MV-4-11 (cell line): ENCODE data around the gene C4orf51.
"Not testable (repeated sequence)": the region's sequence is repeated elsewhere in the genome, so short reads cannot be mapped to it uniquely, and the experiment has no call there.

ENCODE experiments used
- DNase-seq: peaks from one replicate; lab custom pipeline; 2025; lab: John Stamatoyannopoulos, UW

Gene C4orf51

DNA sequence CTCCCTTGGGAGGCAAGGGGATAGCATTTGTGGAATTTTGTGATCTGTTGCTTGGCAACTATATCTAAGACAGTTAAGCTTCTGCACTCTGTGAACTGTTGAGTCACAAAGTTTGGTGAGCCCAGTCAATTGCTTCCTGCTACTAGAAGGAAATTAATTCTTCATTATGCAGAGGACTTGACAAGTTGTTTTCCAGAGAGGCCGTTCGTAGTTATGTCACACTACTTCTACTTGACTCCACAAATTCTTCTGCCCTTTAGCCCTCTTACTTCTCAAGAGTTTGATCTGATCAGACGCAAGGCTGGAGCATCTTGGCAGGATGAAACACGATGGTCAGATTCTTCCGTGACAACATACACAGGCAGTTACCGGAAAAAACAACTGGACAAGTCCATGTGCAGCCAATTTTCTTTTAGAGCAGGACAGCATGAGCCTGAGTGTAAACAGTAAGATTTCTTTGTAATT lies at the start of gene C4orf51:
Gene C4orf51, plus strand, starts transcription at position 156 of the 465 bp plus-strand sequence. Its CDS starts 58 bp downstream, at position 214.
- DNase-seq = no peak

GRCh38 chr4:145635117-145635516 lies 44.8 kb upstream of the C4orf51 start:
- no peak for DNase-seq

DNA sequence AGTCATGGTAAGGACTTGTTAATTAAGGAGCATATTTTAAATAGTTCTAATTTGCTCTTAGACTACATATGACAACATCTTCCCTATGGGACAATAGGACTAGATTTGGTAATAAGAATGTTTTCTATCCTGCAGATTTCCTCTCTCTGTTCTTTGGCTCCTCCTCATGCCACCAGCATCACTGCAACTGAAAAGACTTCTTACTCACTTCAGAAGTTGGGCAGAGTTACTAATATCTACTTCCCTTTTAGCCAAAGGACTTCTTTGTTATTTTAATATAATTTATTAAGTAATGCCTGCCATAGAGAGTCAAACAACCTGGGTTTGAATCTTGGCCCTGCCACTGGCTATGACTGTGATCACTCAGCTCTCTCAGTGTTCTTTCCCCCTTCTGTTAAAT lies 44.3 kb upstream of the C4orf51 start:
- no peak for DNase-seq

DNA sequence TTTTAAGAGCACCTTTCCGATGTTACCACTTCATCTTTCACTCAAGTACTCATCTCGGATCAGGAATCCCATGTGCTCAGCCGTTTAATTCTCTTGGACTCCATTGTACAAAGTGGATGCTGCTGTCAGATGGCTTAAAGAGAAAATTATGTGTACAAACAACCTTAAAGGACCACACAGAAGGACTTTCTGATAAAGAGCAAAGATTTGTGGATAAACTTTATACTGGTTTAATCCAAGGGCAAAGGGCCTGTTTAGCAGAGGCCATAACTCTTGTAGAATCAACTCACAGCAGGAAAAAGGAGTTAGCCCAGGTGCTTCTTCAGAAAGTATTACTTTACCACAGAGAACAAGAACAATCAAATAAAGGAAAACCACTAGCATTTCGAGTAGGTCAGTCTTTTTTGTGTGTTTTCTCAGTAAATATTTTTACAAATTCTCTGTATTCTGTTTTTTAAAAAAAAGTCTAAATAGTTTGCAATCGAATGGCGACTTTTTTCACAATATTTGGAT lies 40.7 kb upstream of the C4orf51 start:
- DNase-seq = no peak

DNA sequence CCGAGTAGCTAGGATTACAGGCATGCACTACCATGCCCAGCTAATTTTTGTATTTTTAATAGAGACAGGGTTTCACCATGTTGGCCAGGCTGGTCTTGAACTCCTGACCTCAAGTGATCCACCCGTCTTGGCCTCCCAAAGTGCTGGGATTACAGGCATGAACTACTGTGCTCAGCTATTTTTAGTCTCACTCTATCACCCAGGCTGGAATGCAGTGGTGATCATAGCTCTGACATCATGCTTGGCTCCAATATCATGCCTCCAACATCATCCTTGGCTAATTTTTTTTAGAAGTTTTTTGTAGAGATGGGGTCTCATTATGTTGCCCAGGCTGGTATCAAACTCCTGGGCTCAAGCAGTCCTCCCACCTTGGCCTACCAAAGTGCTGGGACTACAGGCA lies 39.7 kb upstream of the C4orf51 start:
- DNase-seq = not testable (repeated sequence)

- no peak for DNase-seq
Observed at GRCh38 chr4:145643295-145643694, 36.7 kb upstream of the C4orf51 start.

- DNase-seq = no peak
Observed at GRCh38 chr4:145644699-145645098, 35.2 kb upstream of the C4orf51 start.

DNA sequence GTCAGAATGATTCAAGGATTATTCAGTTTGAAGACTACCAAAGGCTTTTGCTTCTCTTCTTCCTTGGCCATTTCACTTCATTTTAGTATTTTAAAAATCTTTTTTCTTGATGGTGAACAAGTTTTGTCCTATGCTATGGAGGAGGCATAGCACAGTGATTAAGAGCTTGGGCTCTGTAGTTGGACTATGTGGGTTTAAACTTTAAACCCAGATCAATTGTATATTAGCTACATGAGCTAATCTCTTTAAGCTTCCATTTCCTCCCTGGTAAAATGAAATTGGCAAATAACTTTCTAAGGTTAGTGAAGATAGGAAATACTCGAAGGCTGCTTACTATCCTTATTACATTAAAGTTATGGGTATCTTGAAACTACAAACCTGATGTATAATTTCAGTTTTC lies 23.8 kb upstream of the C4orf51 start:
- no peak for DNase-seq

GRCh38 chr4:145660064-145660463 lies 19.9 kb upstream of the C4orf51 start:
- DNase-seq = no peak

- DNase-seq = no peak
Observed at GRCh38 chr4:145663194-145663593, 16.8 kb upstream of the C4orf51 start.

GRCh38 chr4:145665773-145666172 lies 14.2 kb upstream of the C4orf51 start:
- no peak for DNase-seq

GRCh38 chr4:145670422-145670821 lies 9.5 kb upstream of the C4orf51 start:
- DNase-seq = no peak

DNA sequence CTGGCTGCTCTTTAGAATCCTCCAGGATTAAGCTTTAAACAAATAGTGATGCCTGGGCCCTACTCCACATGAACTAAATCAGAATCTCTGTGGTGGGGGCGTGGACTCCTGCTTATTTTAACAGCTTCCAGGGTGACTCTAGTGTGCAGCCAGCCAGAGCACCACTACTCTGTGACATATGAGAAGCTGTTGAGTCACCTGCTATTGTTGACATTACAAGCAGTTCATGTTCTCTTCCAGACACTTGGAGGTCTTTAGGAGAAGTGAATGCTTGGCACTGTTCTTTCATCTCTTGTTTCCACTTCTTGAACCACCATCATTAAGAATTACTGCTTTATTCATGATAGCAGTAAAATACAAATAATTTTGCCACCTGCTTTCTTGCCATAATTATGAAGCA lies 426 bp upstream of the C4orf51 start:
- no peak for DNase-seq

DNA sequence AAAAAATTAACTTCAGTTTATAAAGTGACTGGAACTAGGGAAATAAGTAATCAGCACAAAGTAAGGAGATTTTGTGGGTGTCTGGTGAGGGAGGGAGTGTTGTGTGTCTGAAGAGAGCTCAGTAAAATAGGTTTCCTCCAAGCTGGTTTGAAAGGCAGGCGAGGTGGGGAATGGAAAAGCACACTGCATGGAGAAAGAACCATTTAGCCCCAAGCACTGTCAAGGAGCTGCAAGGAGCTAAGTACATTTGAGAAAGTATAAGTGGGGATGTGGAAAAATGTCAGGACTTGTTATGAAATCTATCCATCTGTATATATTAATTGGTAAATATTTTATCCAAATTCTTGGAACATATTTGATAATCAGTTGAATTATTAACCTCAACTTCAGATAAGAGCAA lies 956 bp downstream of the C4orf51 start:
- DNase-seq = no peak

DNA sequence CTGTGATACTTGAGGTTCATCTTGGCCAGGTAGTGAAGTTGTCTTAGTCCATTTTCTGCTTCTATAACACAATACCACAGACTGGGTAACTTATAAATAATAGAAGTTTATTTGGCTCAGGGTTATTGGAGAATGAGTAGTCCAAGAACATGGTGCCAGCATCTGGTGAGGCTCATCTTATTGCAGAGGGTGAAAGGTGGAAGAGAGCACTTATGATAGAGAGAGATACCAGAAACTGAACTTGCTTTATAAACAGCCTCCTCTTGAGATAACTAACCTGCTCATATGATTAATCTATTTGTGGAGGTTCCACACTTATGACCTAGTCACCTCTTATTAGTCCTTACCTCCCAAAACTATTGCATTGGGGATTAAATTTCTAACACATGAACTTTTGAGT lies 1.6 kb downstream of the C4orf51 start:
- no peak for DNase-seq

DNA sequence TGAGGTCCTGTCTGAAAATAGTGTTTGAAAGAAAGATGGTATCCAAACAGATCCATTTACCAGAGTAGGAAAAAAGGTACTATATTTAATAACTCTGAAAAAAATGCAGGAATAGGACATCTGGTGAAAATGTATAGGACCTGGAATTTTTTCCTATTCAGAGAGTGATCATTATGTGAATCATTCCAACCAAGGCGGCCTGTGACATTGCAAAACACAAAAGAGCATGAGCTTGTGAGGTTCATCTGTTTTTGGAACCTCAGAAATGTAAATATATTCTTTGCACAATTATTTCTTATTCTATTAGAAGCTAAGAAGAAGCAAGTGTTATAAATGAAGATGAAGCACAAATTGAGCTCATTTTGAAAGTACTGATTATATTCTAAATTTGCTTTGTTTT lies 2.0 kb downstream of the C4orf51 start:
- DNase-seq = no peak

DNA sequence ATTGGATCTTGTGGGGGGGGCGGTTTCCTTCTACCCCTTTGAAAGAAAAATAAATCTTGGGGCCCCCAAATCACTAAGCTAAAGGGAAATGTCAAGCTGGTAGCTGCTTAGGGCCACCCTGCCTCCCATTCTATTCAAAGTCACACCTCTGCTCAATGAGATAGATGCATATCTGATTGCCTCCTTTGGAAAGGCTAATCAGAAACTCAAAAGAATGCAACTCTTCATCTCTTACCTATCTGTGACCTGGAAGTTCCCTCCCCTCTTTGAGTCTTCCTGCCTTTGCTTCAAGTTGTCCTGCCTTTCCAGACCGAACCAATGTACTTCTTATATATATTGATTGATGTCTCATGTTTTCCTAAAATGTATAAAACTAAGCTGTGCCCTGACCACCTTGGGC lies 7.0 kb downstream of the C4orf51 start:
- no peak for DNase-seq

DNA sequence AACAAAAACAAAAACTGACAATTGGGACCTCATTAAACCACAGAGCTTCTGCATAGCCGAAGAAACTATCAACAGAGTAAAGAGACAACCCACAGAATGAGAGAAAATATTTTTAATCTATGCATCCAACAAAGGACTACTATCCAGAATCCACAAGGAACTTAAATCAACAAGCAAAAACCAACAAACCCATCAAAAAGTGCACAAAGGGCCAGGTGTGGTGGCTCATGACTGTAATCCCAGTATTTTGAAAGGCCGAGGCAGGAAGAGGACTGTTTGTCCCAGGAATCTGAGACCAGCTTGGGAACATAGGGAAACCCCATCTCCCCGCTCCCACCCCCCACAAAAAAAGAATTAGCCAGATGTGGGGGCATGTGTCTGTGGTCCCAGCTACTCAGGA lies 10.7 kb downstream of the C4orf51 start:
- DNase-seq = no peak

DNA sequence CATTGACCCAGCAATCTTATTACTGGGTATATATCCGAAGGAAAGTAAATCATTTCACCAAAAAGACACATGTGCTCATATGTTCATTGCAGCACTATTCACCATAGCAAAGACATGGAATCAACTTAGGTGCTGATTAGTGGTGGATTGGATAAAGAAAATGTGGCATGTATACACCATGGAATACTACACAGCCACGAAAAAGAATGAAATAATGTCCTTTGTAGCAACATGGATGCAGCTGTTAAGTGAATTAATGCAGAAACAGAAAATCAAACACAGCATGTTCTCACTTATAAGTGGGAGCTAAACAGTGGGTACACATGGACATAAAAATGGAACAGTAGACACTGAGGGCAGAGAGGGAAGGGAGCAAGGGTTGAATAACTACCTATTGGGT lies 11.5 kb downstream of the C4orf51 start:
- DNase-seq = not testable (repeated sequence)

- DNase-seq = no peak
Observed at GRCh38 chr4:145694929-145695328, 15.0 kb downstream of the C4orf51 start.

DNA sequence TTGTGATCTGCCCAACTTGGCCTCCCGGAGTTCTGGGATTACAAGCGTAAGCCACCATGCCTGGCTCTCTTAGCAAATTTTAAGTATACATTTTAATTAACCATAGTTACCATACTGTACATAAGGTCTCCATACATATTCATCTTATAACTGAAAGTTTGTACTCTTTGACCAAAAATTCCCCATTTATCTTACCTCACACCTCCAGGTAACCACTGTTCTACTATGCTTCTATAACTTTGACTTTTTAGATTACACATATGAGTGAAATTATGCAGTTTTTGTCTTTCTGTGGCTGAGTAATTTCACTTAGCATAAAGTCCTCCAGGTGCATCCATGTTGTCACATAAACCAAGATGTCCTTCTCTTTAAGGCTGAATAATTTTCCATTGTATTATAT lies 17.4 kb downstream of the C4orf51 start:
- no peak for DNase-seq

DNA sequence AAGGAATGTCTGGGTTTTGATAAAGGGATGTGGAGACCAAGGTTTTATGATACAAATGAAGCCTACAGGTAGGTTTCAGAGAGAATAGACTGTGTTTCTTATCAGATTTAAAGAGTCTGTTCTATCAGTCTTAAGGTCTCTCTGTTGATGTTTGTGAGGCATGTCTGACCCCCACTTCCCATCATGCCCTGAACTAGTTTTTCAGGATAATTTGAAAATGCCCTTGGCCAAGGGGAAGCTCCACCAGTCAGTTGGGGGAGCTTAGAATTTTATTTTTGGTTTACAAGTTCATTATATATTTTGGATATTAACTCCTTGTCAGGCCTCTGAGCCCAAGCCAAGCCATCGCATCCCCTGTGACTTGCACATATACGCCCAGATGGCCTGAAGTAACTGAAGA lies 18.6 kb downstream of the C4orf51 start:
- DNase-seq = no peak

DNA sequence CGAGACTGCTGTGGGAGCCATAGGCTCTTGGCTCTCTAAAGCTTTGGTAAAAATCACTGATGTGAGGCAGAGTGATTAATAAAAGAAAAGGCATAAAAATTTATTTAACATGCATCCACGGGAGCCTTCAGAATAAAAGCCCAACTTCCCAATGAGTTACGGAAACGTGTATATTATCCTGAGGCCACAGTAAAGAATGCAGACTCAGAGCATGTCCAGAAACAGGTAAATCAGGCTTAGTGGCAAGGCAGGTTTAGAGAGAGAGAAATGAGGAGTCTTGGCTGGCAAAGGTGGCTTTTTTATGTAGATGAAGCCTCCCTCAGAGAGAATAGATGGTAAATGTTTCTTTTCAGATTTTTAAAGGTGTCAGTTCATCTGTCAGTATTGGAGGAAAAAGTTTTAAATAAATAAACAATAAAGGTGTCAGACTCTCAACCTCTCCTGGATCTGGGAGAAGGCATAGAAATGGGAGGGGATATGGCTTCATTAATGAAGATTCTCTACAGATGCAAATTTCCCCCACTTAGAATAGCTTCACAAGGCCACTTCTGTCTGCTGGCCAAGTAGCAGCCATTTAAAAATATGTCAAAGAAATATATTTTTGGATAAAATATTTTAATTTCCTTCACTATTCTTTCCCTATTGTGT lies 24.0 kb downstream of the C4orf51 start:
- no peak for DNase-seq

GRCh38 chr4:145709336-145709735 lies 29.4 kb downstream of the C4orf51 start:
- no peak for DNase-seq
